ENCODE data around the gene ARV1. TPM values are rescaled to one million over a fixed set of nuclear protein-coding genes. Genes with fewer than 3 reads are reported as not detected.
"Not testable (repeated sequence)": the region's sequence is repeated elsewhere in the genome, so short reads cannot be mapped to it uniquely, and the experiment has no call there.

The ARV1 gene
- total RNA-seq, 2 donors from 2014 or later: 16.0 to 23.7 TPM

- peaks cover 13% of the 10 kb centered on the region for H3K4me1 Mint-ChIP-seq (ENCODE audit: low read depth)
- H3K9me3 Mint-ChIP-seq: peaks cover 0 to 3% of the 10 kb centered on the region in 2 donors
- DNase-seq (no peak), ATAC-seq (replicated peaks in 1 of 2) (no peak)
- no peak overlapping the region for H3K27ac Mint-ChIP-seq
- no peaks in the 10 kb centered on the region for H3K36me3 Mint-ChIP-seq (ENCODE audit: insufficient read depth in 2 of 2)
- H3K4me3 Mint-ChIP-seq: no peak overlapping the region
- H3K27me3 Mint-ChIP-seq (ENCODE audit: low read depth): peaks cover 30% of the 10 kb centered on the region
Observed at GRCh38 chr1:231044588-231044987, 65.7 kb downstream of the ARV1 start.

GRCh38 chr1:231045286-231045685 lies 66.4 kb downstream of the ARV1 start:
- no peak overlapping the region for H3K4me3 Mint-ChIP-seq
- peaks cover 0 to 3% of the 10 kb centered on the region in 2 donors for H3K9me3 Mint-ChIP-seq
- peaks cover 13% of the 10 kb centered on the region for H3K4me1 Mint-ChIP-seq (ENCODE audit: low read depth)
- ATAC-seq (replicated peaks in 1 of 2) (no peak), DNase-seq (no peak)
- H3K27me3 Mint-ChIP-seq (ENCODE audit: low read depth): peaks cover 30% of the 10 kb centered on the region
- no peaks in the 10 kb centered on the region for H3K36me3 Mint-ChIP-seq (ENCODE audit: insufficient read depth in 2 of 2)
- H3K27ac Mint-ChIP-seq: peak overlapping the region; percentile 29

GRCh38 chr1:231045921-231046729 lies 67.2 kb downstream of the ARV1 start:
- H3K27me3 Mint-ChIP-seq (ENCODE audit: low read depth): peaks cover 29% of the 10 kb centered on the region
- ATAC-seq (replicated peaks in 1 of 2): not testable (repeated sequence)

GRCh38 chr1:231046730-231047395 lies 68.0 kb downstream of the ARV1 start:
- Mint-ChIP-seq H3K4me1 (ENCODE audit: low read depth) (peaks cover 7% of the 10 kb centered on the region), H3K27ac (no peak overlapping the region), H3K36me3 (ENCODE audit: insufficient read depth in 2 of 2) (no peaks in the 10 kb centered on the region), H3K9me3 (peaks cover 0 to 3% of the 10 kb centered on the region in 2 donors), H3K4me3 (no peak overlapping the region), H3K27me3 (ENCODE audit: low read depth) (peaks cover 24% of the 10 kb centered on the region)
- ATAC-seq (replicated peaks in 1 of 2) (no peak), DNase-seq (no peak)

More at GRCh38 chr1:231045921-231046729, 67.2 kb downstream of the ARV1 start:
- H3K9me3 Mint-ChIP-seq; H3K36me3 Mint-ChIP-seq (ENCODE audit: insufficient read depth in 2 of 2); H3K4me3 Mint-ChIP-seq; DNase-seq; H3K27ac Mint-ChIP-seq: not testable (repeated sequence)
- peaks cover 12% of the 10 kb centered on the region for H3K4me1 Mint-ChIP-seq (ENCODE audit: low read depth)

GRCh38 chr1:231047529-231047928 lies 68.6 kb downstream of the ARV1 start:
- not testable (repeated sequence) for H3K27ac Mint-ChIP-seq; H3K4me3 Mint-ChIP-seq; H3K36me3 Mint-ChIP-seq (ENCODE audit: insufficient read depth in 2 of 2); H3K9me3 Mint-ChIP-seq; ATAC-seq (replicated peaks in 1 of 2); H3K4me1 Mint-ChIP-seq (ENCODE audit: low read depth); DNase-seq
- H3K27me3 Mint-ChIP-seq (ENCODE audit: low read depth): peaks cover 26% of the 10 kb centered on the region

GRCh38 chr1:231048419-231048818 lies 69.5 kb downstream of the ARV1 start:
- H3K27ac Mint-ChIP-seq; ATAC-seq (replicated peaks in 1 of 2); DNase-seq; H3K9me3 Mint-ChIP-seq; H3K36me3 Mint-ChIP-seq (ENCODE audit: insufficient read depth in 2 of 2); H3K4me3 Mint-ChIP-seq: not testable (repeated sequence)
- Mint-ChIP-seq H3K4me1 (ENCODE audit: low read depth) (peaks cover 15% of the 10 kb centered on the region), H3K27me3 (ENCODE audit: low read depth) (peaks cover 32% of the 10 kb centered on the region)

GRCh38 chr1:231049121-231049979 lies 70.5 kb downstream of the ARV1 start:
- no peak overlapping the region for H3K27ac Mint-ChIP-seq
- ATAC-seq (replicated peaks in 1 of 2): no peak
- peaks cover 0 to 3% of the 10 kb centered on the region in 2 donors for H3K9me3 Mint-ChIP-seq
- H3K36me3 Mint-ChIP-seq (ENCODE audit: insufficient read depth in 2 of 2): no peaks in the 10 kb centered on the region
- peaks cover 32% of the 10 kb centered on the region for H3K27me3 Mint-ChIP-seq (ENCODE audit: low read depth)
- DNase-seq: no peak
- H3K4me1 Mint-ChIP-seq (ENCODE audit: low read depth): peaks cover 22% of the 10 kb centered on the region
- H3K4me3 Mint-ChIP-seq: no peak overlapping the region

Other genes starting within 250 kb of the ARV1 start
- gene CAPN9, start 231.7 kb upstream of the ARV1 start, total RNA-seq: not detected
- 1 to 10 TPM; 5.4 to 7.6 TPM for gene C1orf198, start 110.6 kb upstream of the ARV1 start, total RNA-seq
- 10 to 100 TPM; 18.6 to 18.8 TPM for gene TTC13, start 233 bp upstream of the ARV1 start, total RNA-seq
- 10 to 100 TPM; 17.1 to 17.4 TPM for gene FAM89A, start 61.2 kb downstream of the ARV1 start, total RNA-seq
- gene TRIM67, start 183.0 kb downstream of the ARV1 start, total RNA-seq: under 1 TPM in 1 of 2 donors, not detected in 1; 0.12 TPM